NCI-H748 treated with DMSO at 0.1 percent for 48 hours (cell line): Measurements from ENCODE around the gene CNOT4.

Source experiments
- DNase-seq: peaks from one replicate; lab custom pipeline; 2025; lab: John Stamatoyannopoulos, UW

CNOT4 gene

GRCh38 chr7:135397689-135398088 is 112.2 kb downstream of the CNOT4 start:
- DNase-seq: no peak

GRCh38 chr7:135392701-135393100 is 117.2 kb downstream of the CNOT4 start:
- DNase-seq: no peak

DNA sequence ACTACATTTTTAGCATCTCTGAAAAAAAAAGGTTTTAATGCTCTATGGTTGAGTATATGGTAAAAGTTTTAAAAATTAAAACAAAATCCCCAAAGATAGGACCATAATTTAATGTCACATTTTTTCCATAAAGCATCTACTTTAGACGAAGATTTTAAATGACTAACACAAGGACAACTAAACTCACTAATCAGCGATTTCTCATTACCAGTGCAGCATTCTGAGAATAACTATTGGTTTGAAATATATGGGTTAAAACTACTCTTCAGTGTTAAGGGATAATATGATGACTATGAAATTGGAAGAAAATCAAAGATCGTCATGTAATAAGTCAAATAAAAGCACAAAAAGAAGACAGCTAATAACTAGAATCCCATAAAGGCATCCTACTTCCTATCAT is 118.4 kb downstream of the CNOT4 start:
- no peak for DNase-seq

GRCh38 chr7:135390829-135391228 is 119.1 kb downstream of the CNOT4 start:
- peak; percentile 33 for DNase-seq

- no peak for DNase-seq
Measured at GRCh38 chr7:135389971-135390370, 119.9 kb downstream of the CNOT4 start.

- DNase-seq: no peak
Measured at GRCh38 chr7:135388616-135389015, 121.3 kb downstream of the CNOT4 start.

- DNase-seq: no peak
Measured at GRCh38 chr7:135386776-135387175, 123.1 kb downstream of the CNOT4 start.

DNA sequence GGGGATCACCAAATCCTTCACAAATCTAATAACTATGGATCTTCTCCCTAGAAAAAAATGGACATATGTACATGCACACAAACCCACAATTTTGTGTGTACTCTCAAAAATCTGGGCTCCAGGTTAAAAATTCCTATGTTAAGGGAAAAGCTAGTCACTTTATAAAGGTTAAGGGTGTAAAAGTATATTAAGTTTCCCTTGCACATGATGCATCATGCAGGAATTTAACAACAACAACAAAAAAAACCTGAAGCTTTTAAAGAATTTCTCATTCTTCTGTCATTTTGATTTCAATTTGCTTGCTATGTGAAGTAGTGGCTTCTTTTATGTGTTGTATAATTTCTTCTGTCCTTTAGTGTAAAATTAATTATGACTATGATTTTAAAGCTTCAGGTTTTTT is 123.7 kb downstream of the CNOT4 start:
- DNase-seq: no peak

DNA sequence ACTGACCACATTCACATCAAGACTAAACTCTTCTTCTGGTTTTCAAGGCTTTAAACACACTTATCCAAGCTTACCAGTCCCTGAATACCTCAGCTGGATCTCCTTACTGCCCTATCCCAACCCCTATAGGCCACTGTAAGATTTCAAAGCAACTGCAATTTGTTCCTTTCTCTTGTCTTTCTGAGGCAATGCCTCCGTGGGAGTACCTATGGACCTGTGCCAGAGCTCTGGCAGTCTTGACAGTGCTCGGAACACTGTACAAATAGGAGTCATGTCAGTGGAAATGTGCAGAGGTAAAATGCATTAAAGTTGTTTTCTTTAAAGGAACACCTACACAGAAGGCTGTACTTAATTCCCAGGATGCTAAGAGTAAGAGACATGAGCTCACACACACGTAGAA is 124.7 kb downstream of the CNOT4 start:
- DNase-seq: no peak

DNA sequence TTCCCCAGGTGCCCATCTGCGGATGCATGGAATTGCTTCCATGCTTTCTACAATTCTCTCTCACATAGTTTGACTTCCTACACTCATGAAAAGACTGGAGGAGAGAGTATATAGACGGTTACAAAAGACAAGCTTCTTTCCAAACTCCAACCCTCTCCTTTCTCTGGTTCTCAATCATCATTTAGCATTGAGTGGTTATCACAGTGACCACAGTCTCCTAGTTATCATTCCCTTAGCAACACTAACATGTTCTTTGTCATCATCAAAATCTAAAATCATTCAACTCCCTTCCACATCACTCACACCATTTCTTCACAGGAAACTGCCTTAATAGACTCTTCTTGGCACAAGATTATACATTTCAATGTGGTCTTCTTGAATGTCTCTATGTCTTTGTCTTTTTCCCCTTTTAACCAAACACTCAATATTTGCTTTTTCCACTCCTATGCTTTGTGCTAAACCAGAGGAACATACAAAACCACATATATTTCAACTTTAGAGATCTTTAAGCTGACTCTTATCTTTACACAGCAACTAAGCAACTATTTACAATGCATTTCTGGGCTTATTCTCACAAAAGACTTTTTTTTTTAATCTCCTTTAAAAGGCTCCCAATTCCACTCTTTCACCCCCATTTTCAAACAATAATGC is 126.3 kb downstream of the CNOT4 start:
- no peak for DNase-seq

DNA sequence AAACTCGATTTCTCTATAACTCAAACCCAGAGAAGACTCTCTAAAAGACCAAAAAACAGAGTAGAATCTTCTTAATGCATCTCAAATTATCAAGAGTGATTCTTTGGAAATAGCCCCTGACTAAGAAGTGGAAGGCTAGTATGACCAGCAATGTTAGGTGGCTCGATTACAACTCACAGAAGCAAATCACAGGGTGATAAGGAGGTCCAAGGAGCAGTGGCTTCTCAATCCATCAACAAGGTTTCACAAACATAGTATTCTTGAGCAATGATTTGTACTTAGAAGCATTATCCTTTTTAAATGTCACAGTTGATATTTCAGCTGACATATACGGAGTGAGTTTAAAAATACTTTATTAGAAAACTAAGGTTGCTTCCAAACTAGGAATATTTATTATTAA is 127.7 kb downstream of the CNOT4 start:
- DNase-seq: no peak

DNA sequence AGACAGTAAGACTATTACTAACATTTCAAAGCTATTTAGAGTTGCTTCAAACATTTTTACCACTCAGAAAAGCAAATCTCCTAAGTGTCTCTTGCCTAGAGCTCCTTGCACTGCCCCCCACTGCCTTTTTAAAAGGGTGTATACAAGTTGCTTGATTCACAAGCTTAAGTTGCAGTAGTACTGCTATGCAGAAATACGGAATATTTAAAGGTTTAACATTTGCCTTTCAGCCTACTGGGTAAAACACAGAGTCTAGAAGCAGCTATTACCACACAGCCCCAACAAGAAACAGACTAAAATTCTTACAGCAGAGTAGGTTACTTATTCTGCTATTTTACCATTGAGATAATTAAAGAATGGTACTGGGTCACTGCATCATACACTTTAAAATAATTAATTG is 128.5 kb downstream of the CNOT4 start:
- DNase-seq: no peak

DNA sequence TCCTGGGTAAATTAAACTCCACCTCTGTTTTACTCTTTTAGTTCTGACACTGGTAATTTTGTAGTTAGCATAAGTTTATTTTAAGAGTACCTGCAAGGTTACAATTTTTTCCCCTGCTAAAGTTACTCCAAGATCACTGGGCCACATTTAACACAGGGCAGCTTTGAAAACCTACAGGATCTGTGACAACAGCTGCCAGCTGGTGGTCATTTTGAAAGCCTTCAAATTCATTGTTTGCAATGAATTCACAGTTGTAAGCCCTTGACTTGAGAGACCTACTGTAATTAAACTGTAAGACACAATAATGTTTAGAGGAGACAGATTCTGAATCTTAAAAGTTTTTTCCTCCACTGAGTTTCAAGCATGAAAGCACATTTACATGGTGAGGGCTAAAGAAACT is 129.6 kb downstream of the CNOT4 start:
- DNase-seq: no peak

DNA sequence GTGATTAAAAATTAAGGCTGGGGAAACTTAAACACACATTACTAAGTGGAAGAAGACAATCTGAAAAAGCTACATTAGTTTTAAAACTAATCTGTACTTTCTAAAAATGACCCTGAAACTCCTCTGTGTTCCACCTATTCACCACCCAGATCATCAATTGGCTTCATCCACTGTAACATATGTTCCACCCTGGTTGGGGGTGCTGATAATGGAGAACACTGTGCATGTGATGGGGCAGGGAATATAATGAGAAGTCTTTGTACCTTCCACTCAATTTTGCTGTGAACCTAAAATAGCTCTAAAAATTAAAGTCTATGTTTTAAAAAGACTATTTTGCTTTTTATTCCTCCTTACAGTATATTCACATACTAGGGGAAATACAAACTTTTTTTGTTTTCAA is 132.7 kb downstream of the CNOT4 start:
- no peak for DNase-seq

GRCh38 chr7:135375908-135376699 is 133.8 kb downstream of the CNOT4 start:
- DNase-seq: no peak

DNA sequence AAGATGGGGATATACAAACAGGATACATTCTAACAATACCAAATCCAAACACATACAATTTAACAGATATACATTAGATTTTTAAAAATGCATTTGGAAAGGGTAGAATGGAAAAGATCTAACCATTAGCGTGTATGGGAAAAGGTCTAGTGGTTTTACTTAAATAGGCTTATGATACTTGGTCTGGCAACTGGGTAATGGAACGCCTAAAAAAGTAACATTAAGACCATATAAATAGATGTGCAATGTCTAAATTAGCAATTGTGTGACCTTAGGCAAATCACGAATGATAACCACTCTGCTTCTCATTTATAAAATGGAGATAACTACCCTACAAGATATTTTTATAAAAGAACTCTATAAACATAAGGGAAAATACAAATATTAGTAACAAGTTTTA is 135.2 kb downstream of the CNOT4 start:
- DNase-seq: no peak

- no peak for DNase-seq
Measured at GRCh38 chr7:135372222-135372621, 137.7 kb downstream of the CNOT4 start.

- no peak for DNase-seq
Measured at GRCh38 chr7:135370656-135371055, 139.2 kb downstream of the CNOT4 start.

- no peak for DNase-seq
Measured at GRCh38 chr7:135369405-135369804, 140.5 kb downstream of the CNOT4 start.

DNA sequence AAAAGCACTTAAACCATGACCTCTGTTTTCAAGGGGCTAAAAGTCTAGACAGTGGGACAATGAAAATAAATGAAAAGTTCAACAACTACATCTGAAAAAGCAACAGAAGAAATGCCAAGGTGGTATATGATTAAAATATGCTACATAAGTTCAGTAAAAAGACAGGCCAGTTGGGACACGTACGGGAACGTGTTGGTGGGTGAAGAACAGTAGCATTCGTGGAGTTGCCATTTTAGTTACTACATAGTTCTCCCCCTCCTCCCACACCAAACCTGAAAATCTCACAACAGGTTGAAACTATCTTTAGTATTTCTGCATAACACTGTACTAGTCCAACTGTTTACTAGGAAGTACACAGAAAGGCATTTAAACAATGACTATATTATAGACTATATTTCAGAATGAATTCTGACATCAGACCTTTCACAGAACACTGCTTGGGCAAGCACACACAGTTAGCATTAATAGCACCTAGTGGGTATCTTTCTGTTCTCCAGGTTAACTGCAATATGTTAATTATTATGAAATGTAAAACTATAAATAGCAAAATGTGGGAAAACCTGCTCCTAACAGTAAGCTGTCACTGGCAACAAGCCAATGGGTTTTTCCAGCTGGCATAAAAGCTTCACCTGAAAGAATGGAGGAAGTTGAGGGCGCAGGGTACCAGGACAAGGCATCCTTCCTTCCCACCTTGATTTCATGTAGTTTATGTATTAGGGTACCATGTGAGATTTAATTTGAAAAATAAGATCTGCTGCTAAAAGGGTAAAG is 141.3 kb downstream of the CNOT4 start:
- no peak for DNase-seq

DNA sequence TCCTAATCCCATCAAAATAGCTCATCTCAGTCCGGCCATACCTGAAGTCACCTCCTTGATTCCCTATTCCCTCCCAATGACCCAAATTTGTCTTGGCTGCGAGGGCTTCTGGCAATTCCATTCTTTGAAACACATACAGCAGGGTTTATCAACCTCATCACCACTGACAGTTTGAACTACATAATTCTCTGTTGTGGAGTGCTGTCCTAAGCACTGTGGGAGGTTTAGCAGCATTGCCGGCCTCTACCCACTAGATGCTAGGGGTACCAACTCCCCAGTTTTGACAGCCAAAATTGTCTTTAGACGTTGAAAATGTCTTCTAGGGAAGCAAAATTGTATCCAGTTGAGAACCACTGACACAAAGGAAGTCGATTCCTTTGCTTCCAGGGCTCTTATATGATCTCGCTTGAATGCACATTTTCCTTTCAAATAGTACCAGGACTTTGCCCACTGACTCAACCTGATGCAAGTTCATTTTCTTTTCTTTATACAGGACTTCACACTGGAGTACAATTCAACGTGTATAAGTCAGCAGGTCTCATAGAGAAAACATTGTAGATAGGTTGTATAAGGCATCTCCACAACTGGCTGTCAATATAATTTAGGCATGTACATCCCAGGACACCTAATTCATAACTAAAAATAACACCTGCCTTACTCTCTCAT is 142.9 kb downstream of the CNOT4 start:
- DNase-seq: no peak

GRCh38 chr7:135365721-135366120 is 144.2 kb downstream of the CNOT4 start:
- no peak for DNase-seq
